CD4-positive, alpha-beta T cell treated with Interleukin-12 subunit alpha and Interleukin-12 subunit beta, for 1 hour (primary cell): ENCODE measurements around the gene CLEC4D.
"Not testable (repeated sequence)": the region's sequence is repeated elsewhere in the genome, so short reads cannot be mapped to it uniquely, and the experiment has no call there.

Experiments
- DNase-seq: peaks from one replicate; pipeline ENCODE4 v3.0.0-alpha.2; 2020

Gene CLEC4D

GRCh38 chr12:8513256-8513655 lies at the start of gene CLEC4D:
Gene CLEC4D, plus strand, starts transcription at chr12:8513503. Its CDS starts 230 bp downstream, at chr12:8513733.
- no peak for DNase-seq

- no peak for DNase-seq
Observed at GRCh38 chr12:8465301-8465996, 47.9 kb upstream of the CLEC4D start.

- DNase-seq, result no peak
Observed at GRCh38 chr12:8466241-8466640, 47.1 kb upstream of the CLEC4D start.

GRCh38 chr12:8471090-8471489 lies 42.2 kb upstream of the CLEC4D start:
- DNase-seq, result no peak

- DNase-seq, result no peak
Observed at GRCh38 chr12:8475508-8476203, 37.6 kb upstream of the CLEC4D start.

- DNase-seq, result no peak
Observed at GRCh38 chr12:8482571-8483061, 30.7 kb upstream of the CLEC4D start.

- DNase-seq, result no peak
Observed at GRCh38 chr12:8483079-8483478, 30.2 kb upstream of the CLEC4D start.

GRCh38 chr12:8491646-8492530 lies 21.4 kb upstream of the CLEC4D start:
- no peak for DNase-seq

GRCh38 chr12:8493084-8493483 lies 20.2 kb upstream of the CLEC4D start:
- DNase-seq, result peak; percentile 37

- not testable (repeated sequence) for DNase-seq
Observed at GRCh38 chr12:8495671-8496070, 17.6 kb upstream of the CLEC4D start.

GRCh38 chr12:8496074-8496473 lies 17.2 kb upstream of the CLEC4D start:
- DNase-seq, result not testable (repeated sequence)

GRCh38 chr12:8499616-8500015 lies 13.7 kb upstream of the CLEC4D start:
- no peak for DNase-seq

- DNase-seq, result no peak
Observed at GRCh38 chr12:8501720-8502119, 11.6 kb upstream of the CLEC4D start.

- no peak for DNase-seq
Observed at GRCh38 chr12:8504351-8504750, 9.0 kb upstream of the CLEC4D start.

GRCh38 chr12:8507596-8507995 lies 5.7 kb upstream of the CLEC4D start:
- no peak for DNase-seq

GRCh38 chr12:8508223-8508622 lies 5.1 kb upstream of the CLEC4D start:
- DNase-seq, result no peak

- DNase-seq, result no peak
Observed at GRCh38 chr12:8508910-8509841, 4.1 kb upstream of the CLEC4D start.

GRCh38 chr12:8517971-8518370 lies 4.7 kb downstream of the CLEC4D start:
- DNase-seq, result no peak

- DNase-seq, result no peak
Observed at GRCh38 chr12:8519171-8519570, 5.9 kb downstream of the CLEC4D start.

- DNase-seq, result no peak
Observed at GRCh38 chr12:8527250-8528130, 14.2 kb downstream of the CLEC4D start.

- DNase-seq, result no peak
Observed at GRCh38 chr12:8532045-8532444, 18.7 kb downstream of the CLEC4D start.
